ENCODE results near the gene TNRC6B. TPM values are rescaled to one million over a fixed set of nuclear protein-coding genes. Genes with fewer than 3 reads are reported as not detected.
"Not testable (repeated sequence)": the region's sequence is repeated elsewhere in the genome, so short reads cannot be mapped to it uniquely, and the experiment has no call there.

Gene TNRC6B
- total RNA-seq, 4 donors from 2014 or later: 10.5 to 76.0 (median 37.2) TPM

GRCh38 chr22:40180403-40180802 lies 2.7 kb downstream of the TNRC6B start:
- intact Hi-C loops (cut with DNase I; ENCODE audit: low total_unique reads): no loop called here
- Histone ChIP-seq H3K9me3 (no peaks in the 10 kb centered on the region), H3K27ac (peak overlapping the region; percentile 84 to 87), H3K4me3 (no peak overlapping the region), H3K4me1 (peaks cover 0 to 11% of the 10 kb centered on the region in 2 donors), H3K27me3 (no peaks in the 10 kb centered on the region), H3K36me3 (no peaks in the 10 kb centered on the region)
- DNase-seq: no peak
- no peak for TF ChIP-seq CTCF (IDR thresholded peaks at IDR 0.05)
- no peak for TF ChIP-seq POLR2A (IDR thresholded peaks at IDR 0.05)

- H3K4me1 ChIP-seq: peaks cover 0 to 10% of the 10 kb centered on the region in 2 donors
- H3K27me3 ChIP-seq: no peaks in the 10 kb centered on the region
- DNase-seq: no peak
- no peaks in the 10 kb centered on the region for H3K36me3 ChIP-seq
- H3K9me3 ChIP-seq: no peaks in the 10 kb centered on the region
- TF ChIP-seq CTCF (IDR thresholded peaks at IDR 0.05) (no peak), POLR2A (IDR thresholded peaks at IDR 0.05) (no peak)
- intact Hi-C loops (cut with DNase I; ENCODE audit: low total_unique reads): no loop called here
- no peak overlapping the region for H3K4me3 ChIP-seq
- peak overlapping the region in 1 of 2 donors; percentile 87 for H3K27ac ChIP-seq
Measured at GRCh38 chr22:40181323-40181722, 3.6 kb downstream of the TNRC6B start.

- no peak for TF ChIP-seq POLR2A (IDR thresholded peaks at IDR 0.05)
- no peak for TF ChIP-seq CTCF (IDR thresholded peaks at IDR 0.05)
- peaks cover 0 to 5% of the 10 kb centered on the region in 2 donors for H3K4me1 ChIP-seq
- H3K36me3 ChIP-seq: no peaks in the 10 kb centered on the region
- H3K4me3 ChIP-seq: no peak overlapping the region
- no peaks in the 10 kb centered on the region for H3K27me3 ChIP-seq
- no peak for DNase-seq
- peak overlapping the region; percentile 38 to 87 for H3K27ac ChIP-seq
- intact Hi-C loops (cut with DNase I; ENCODE audit: low total_unique reads): no loop called here
- H3K9me3 ChIP-seq: no peaks in the 10 kb centered on the region
Measured at GRCh38 chr22:40182231-40182835, 4.6 kb downstream of the TNRC6B start.

- intact Hi-C loops (cut with DNase I; ENCODE audit: low total_unique reads): no loop called here
- H3K36me3 ChIP-seq: no peaks in the 10 kb centered on the region
- peak overlapping the region; percentile 38 to 87 for H3K27ac ChIP-seq
- no peaks in the 10 kb centered on the region for H3K27me3 ChIP-seq
- no peak for TF ChIP-seq CTCF (IDR thresholded peaks at IDR 0.05)
- TF ChIP-seq POLR2A (IDR thresholded peaks at IDR 0.05): no peak
- no peak for DNase-seq
- H3K4me1 ChIP-seq: peaks cover 0 to 5% of the 10 kb centered on the region in 2 donors
- H3K9me3 ChIP-seq: no peaks in the 10 kb centered on the region
- H3K4me3 ChIP-seq: no peak overlapping the region
Measured at GRCh38 chr22:40183029-40183581, 5.4 kb downstream of the TNRC6B start.

- intact Hi-C loops (cut with DNase I; ENCODE audit: low total_unique reads); H3K36me3 ChIP-seq; H3K27me3 ChIP-seq; H3K4me1 ChIP-seq; H3K4me3 ChIP-seq; H3K9me3 ChIP-seq; DNase-seq: not testable (repeated sequence)
- peak overlapping the region in 1 of 2 donors; percentile 87 for H3K27ac ChIP-seq
Measured at GRCh38 chr22:40183603-40184002, 5.9 kb downstream of the TNRC6B start.
